Embryonic facial prominence (tissue), 1 donor: Measurements from ENCODE around the gene SMCP.

Source experiments
- DNase-seq: peaks from one replicate; pipeline ENCODE4 v3.0.0-alpha.2; 2016; ENCODE audit errors: extremely low spot score

SMCP gene, protein sequence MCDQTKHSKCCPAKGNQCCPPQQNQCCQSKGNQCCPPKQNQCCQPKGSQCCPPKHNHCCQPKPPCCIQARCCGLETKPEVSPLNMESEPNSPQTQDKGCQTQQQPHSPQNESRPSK

GRCh38 chr1:152878042-152878441 is at the start of gene SMCP:
TSS of gene SMCP (plus strand) at chr1:152878322. CDS start at chr1:152884423, 6,101 bp downstream.
- DNase-seq: no peak

- DNase-seq: no peak
Measured at GRCh38 chr1:152836870-152837269, 41.3 kb upstream of the SMCP start.

GRCh38 chr1:152842556-152842955 is 35.6 kb upstream of the SMCP start, which contains the start of gene LCE6A:
TSS of gene LCE6A (plus strand) at chr1:152842856. CDS start at chr1:152843521, 665 bp downstream.
- no peak for DNase-seq

DNA sequence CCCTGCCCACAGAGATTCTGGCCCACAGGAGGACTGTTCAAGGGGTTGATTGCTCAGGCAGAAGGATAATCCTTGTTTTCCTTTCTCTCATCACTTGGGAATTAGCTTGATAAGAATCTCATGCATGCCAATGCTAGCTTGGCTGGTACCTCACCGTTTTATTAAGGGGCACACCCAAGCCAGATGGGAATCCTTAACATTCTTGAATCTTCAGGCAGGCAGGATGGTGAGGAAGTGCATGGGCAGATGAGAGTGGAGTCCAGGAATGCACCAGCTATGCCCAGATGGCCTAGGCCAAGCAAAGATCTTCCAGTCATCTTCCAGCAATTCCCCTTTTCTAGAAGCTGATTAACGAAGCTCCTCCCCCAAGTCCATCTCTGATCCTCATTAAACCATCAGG is 22.5 kb upstream of the SMCP start:
- DNase-seq: no peak

- no peak for DNase-seq
Measured at GRCh38 chr1:152858062-152858461, 20.1 kb upstream of the SMCP start.

DNA sequence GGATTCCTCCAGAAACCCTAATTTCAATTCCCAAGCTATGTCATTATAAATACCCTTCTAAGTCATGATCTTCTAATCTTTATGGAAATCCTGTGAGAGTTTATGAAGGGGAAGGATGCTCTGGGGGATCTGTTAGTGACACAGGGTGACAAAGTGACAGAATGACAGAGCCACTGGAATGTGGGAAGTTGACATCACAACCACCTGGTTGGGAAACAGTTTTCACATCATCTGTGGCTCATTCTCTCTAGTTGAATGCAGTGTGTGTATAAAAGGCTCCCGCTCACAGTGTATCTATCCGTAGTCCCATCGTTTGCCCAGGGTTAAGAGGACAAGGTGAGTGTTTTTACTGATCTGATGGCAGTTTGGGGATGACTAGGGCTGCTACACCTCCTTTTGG is 18.4 kb upstream of the SMCP start, which contains the start of gene LCE7A:
TSS of gene LCE7A (plus strand) at position 301 of the 400 bp plus-strand sequence. CDS start 702 bp downstream, outside the sequence.
- no peak for DNase-seq

DNA sequence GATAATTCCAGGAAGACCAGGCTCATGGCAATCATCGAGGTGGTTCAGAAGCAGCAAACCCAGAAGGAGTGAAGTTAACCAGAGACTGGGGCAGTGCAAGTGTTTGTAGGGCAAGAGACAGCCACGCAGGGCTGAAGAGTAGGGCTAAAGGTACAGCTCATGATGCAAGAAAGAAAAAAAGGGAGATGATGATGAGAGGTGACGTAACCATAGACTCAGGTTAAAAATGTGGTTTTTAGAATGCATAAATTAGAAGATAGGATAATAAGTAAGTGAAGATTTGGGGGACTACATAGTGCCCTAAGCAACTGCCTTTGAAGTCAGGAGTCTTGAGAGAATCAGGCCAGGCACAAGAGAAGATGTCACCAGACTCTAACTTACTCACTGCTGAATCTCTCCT is 18.0 kb upstream of the SMCP start:
- no peak for DNase-seq

DNA sequence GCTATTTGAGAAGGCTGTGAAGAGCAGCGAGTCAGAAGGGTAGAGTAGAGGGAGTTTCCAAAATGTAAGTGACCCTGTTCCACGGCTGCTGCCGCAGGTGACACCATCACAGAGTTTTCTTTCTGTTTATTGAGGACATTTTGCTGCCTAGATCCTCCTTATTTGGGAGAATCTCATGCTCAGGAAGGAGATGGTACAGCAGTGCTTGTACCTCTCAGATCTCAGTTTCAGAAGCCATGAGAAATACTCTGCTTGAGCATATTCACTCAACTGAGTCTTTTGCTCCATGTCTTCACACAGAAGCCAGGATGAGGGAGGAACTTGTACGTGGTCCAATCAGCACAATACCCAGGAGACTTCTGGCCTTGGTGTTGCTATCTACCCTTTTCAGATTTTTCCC is 16.7 kb upstream of the SMCP start:
- no peak for DNase-seq

- DNase-seq: no peak
Measured at GRCh38 chr1:152864443-152864842, 13.7 kb upstream of the SMCP start.

DNA sequence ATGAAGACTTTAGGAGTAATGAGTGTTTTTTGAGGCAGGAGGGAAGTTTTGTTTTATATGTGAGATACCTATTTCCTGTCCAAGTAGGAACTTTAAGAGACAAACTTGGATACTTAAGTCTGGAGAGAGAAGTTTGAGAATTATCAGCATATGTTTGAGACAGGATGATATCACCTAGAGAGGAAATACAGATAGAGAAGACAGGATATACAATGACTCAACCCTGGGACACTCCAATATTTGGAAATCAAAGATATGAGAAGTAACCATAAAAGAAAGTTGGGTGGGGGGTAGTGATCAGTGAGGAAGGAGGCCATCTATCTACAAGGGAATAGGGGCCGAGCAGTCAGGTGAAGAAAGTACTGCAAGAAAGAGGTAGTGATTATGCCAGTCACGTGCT is 11.8 kb upstream of the SMCP start:
- no peak for DNase-seq

DNA sequence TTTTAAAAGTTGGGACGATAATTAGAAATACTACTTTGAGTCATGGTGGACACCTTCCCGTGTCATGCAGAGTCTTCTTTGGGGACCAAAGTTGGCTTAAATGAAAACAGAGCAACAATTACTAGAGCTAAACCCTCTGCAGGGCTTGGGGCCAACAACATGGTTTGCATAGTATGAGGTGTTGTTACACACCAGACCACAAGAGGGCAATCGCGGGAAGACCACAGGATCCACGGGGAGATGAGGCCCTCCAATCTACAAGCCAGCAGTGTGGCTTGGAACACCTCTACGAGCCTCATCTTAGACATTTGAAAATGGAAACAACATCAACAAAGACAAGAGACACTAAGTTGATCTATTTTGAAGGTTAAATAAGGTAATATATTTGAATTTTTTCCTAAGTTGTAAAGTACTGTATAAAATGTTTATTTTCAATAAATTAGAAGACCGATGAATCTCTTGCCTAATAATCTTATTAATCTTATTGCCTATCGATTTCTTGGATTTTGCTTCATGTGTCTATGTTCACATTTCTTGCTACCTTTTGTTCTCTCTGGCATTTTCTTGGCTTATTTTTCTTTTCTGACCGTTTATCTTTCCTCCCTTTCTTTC is 8.2 kb upstream of the SMCP start:
- DNase-seq: no peak

DNA sequence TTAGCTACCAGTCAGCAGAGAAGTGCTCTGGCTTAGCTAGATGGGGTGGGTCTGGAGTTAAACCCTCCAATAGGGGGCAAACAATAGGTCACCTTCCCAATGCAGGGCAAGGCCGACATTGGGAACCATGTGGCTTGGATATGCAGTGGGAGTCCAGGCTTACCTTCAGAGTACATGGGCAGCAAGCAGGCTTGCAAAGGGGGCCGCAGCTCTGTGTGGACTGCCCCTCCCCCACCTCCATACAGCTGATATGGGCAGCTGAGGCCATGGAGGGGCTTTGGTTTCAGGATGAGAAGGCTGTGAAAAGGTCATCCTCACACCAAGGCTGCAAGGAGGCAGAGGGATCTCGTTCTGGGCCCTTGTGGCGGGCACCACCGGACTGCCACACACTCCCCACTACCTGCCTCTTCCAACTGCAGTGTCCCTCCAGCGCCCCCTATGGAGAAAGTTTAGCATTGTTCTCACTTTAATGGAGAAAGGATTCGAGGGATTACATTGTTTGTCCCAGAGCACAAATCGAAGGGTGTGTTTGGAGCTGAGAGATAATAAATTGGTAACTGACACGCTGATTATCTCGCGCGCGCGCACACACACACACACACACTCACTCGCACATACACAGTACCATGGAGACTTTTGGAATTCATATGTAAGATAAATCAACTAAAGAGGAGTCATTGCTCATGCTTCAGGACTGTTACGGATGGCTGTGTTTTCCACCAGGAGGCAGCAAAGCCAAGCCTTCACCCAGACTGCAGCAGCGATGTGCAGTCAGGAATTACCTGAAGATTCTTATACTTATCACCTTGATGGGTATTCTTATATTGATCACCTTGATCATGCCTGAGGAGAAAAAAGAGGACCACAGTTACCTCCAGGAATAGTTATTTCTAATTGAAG is 7.0 kb upstream of the SMCP start:
- DNase-seq: no peak

GRCh38 chr1:152871731-152872126 is 6.4 kb upstream of the SMCP start:
- DNase-seq: no peak

GRCh38 chr1:152873495-152873894 is 4.6 kb upstream of the SMCP start:
- no peak for DNase-seq

DNA sequence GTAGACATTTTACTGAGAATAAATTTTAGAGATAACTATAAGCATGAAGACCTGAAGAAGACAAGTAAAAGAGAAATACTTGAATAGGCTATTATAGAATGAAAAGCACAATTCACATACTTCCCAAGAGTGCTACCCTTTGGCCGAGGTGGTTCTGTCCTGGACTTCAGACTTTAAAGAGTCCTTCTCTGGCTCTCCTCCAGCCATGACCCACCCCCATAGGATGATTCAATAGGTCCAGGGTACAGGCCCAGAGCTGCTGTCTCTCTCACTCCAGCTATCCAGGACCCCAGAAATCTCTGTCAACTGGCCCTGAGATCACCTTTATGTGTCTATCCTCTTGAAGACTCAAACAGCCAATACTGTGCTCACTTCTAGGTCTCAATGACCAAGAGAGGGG is 1.3 kb upstream of the SMCP start:
- no peak for DNase-seq

GRCh38 chr1:152879559-152880198 is 1.6 kb downstream of the SMCP start:
- DNase-seq: no peak

DNA sequence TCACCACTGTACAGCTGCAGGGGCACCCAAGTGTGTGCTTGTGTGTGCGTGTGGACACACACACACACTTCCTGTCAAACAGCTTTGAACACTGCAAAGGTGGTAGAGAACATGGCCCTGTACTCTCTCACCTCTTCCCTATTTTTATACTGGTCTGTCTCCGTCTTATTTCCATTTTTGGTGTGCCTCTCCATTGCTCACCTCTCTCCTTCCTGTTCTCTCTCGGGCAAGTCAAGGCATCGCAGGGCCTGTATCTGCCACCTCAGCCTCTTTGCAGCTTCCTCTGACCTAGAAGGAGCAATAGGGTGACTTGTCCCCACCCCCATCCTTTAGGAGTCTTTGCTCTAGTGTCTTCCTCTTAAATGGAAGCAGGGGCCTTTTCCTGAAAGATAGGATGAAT is 2.2 kb downstream of the SMCP start:
- no peak for DNase-seq

DNA sequence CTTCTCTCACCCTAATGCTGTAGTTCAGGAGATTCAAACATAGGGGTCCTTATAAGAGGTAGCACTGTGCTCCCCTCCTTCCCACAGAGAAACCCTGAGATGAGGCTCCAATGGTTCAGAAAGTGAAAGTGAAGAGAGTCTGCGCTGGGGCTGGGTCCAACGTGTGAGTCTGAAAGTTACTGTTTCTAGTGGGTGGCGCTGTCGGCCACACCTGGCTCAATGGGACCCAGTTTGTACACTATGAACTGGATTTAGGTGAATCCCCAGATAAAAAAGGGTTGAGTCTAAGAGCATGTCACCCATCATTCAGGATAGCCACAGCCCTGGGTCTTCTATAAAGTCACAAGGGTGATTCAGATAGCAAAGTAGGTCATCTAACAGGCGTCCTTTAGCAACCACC is 2.8 kb downstream of the SMCP start:
- no peak for DNase-seq

DNA sequence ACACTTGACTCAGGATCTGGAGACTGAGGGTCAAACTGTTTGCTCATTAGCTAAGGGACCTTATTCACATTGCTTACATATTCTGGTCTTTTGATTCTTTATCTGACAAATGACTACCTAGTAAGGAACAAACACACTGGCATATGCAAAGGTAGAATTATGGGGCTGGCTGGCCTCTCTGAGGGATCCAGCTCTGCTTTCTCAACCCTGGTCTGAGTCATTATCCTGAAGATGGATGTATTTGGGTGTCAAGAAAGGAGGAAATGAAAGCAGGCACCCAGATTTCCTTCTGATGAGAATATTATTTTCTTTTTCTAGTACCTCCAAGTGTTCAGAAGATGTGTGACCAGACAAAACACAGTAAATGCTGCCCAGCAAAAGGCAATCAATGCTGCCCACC is 6.0 kb downstream of the SMCP start:
- no peak for DNase-seq

DNA sequence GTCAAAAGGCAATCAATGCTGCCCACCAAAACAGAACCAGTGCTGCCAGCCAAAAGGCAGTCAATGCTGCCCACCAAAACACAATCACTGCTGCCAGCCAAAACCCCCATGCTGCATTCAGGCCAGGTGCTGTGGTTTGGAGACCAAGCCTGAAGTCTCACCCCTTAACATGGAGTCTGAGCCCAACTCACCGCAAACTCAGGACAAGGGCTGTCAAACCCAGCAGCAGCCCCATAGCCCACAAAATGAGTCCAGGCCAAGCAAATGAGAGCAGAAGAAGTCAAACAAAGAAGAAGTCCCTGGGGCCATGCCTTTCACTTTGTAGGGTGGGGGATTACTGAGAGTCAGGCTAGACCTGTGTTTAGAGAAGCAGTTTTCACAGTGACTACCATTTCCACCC is 6.4 kb downstream of the SMCP start:
- no peak for DNase-seq

- no peak for DNase-seq
Measured at GRCh38 chr1:152884966-152885624, 7.0 kb downstream of the SMCP start.

DNA sequence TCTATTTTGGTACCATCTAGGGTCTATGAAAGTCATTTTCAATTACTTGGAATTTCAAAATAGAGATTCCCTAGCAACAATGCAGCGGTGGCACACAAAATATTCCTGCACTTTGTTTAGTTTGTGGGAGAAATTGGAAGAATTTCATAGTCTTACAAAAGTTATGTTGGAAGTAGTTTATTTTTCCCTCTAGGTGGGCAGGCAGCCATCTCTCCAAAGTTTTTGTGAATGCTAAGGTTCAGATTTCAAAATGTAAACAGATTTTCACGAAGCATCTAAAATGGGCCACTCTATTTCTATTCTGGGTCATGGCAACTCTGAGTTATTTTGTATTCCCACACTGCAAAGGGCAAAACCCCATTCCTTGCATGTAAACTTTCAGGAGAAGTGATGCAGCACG is 8.0 kb downstream of the SMCP start:
- DNase-seq: no peak
